Measurements from ENCODE around the gene NUDT22.

DNA sequence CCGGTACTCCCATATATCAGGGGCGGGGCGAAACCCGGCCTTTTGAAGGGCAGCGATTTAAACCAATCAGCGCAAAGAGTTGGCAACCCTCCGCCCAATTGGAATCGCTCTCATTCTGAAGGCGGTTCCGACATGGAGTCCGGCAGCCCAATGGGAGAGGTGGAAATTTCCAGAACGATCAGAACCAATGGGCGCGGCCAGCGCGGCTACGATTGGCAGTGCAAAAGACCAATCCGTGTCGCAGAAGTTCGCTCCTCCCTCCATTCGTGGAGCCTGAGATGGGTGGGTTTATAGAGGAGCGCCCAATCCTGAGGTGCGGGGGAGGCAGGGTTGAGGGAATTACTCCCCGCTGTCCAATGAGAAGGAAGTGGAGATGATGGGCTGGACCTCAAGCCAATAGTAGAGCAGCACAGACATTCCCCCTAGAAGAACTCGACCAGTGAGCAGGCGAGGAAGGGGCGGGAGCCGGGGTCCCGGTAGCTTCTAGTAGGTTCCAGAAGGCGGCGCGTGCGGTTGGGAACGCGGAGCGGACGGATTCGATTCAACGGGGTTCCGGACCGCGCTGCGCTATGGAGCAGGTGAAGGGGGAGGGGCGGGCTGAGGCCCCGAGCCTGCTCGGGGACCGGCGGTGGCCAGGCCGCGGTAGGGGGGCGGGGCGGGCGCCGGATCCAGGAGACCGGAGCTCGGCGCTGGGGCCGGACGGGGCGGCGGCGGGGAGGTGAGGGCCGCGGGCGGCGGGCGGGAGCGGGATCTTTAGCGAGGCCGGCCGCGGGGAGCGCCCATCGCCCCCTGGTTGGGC is 40.2 kb upstream of the NUDT22 start, which contains the start of gene STIP1:
- TF ChIP-seq, protein P1, sequence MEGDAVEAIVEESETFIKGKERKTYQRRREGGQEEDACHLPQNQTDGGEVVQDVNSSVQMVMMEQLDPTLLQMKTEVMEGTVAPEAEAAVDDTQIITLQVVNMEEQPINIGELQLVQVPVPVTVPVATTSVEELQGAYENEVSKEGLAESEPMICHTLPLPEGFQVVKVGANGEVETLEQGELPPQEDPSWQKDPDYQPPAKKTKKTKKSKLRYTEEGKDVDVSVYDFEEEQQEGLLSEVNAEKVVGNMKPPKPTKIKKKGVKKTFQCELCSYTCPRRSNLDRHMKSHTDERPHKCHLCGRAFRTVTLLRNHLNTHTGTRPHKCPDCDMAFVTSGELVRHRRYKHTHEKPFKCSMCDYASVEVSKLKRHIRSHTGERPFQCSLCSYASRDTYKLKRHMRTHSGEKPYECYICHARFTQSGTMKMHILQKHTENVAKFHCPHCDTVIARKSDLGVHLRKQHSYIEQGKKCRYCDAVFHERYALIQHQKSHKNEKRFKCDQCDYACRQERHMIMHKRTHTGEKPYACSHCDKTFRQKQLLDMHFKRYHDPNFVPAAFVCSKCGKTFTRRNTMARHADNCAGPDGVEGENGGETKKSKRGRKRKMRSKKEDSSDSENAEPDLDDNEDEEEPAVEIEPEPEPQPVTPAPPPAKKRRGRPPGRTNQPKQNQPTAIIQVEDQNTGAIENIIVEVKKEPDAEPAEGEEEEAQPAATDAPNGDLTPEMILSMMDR (IDR thresholded peaks at IDR 0.05) = peak; percentile 1 to 57 (median 40)
- TF ChIP-seq EP300 (IDR thresholded peaks at IDR 0.05) (no peak), POLR2AphosphoS5 (IDR thresholded peaks at IDR 0.05) (peak; percentile 2 to 96), POLR2A (IDR thresholded peaks at IDR 0.05; ENCODE audit: low read depth) (no peak)
